HL-60 (cell line): Measurements from ENCODE around the gene WNT7B.

Experiments used
- CTCF ChIP-seq: IDR thresholded peaks from one replicate; pipeline ENCODE4 v1.5.1; 2011; ENCODE audit warnings: low read length, control low read depth, inconsistent platforms; ENCODE audit not compliant: insufficient read depth
- GABPA ChIP-seq: IDR thresholded peaks from 2 replicates; pipeline ENCODE4 v1.6.1; 2012; ENCODE audit warnings: low read depth
- SPI1 ChIP-seq: IDR thresholded peaks from 2 replicates; pipeline ENCODE4 v1.6.1; 2012; ENCODE audit warnings: low read depth, mild to moderate bottlenecking, borderline replicate concordance

- TF ChIP-seq CTCF (no peak), SPI1 (no peak), GABPA (no peak)
Observed at GRCh38 chr22:45882881-45883810, 93.8 kb downstream of the WNT7B start.
